Ishikawa (cell line): ENCODE measurements around the gene GGCX.

ENCODE experiments used
- CEBPB ChIP-seq: IDR thresholded peaks from 2 replicates; pipeline ENCODE4 v1.6.1; 2012
- CREB1 ChIP-seq: IDR thresholded peaks from 2 replicates; pipeline ENCODE4 v1.6.1; 2012; ENCODE audit warnings: low read depth
- EGR1 ChIP-seq: IDR thresholded peaks from 2 replicates; pipeline ENCODE4 v1.6.1; 2012
- EP300 ChIP-seq: IDR thresholded peaks from 2 replicates; pipeline ENCODE4 v1.6.1; 2012; ENCODE audit warnings: borderline replicate concordance
- FOXM1 ChIP-seq: IDR thresholded peaks from 2 replicates; pipeline ENCODE4 v1.6.1; 2012; ENCODE audit warnings: low read depth, borderline replicate concordance
- NFIC ChIP-seq: IDR thresholded peaks from 2 replicates; pipeline ENCODE4 v1.6.1; 2012
- RAD21 ChIP-seq: IDR thresholded peaks from 2 replicates; pipeline ENCODE4 v1.6.1; 2012; ENCODE audit warnings: low read depth
- TAF1 ChIP-seq: IDR thresholded peaks from 2 replicates; pipeline ENCODE4 v1.6.1; 2012; ENCODE audit warnings: low read depth, mild to moderate bottlenecking
- TCF12 ChIP-seq: IDR thresholded peaks from 2 replicates; pipeline ENCODE4 v1.6.1; 2012; ENCODE audit warnings: low read depth
- TEAD4 ChIP-seq: IDR thresholded peaks from 2 replicates; pipeline ENCODE4 v1.6.1; 2012
- YY1 ChIP-seq: IDR thresholded peaks from 2 replicates; pipeline ENCODE4 v1.6.1; 2012; ENCODE audit warnings: low read depth
- ZBTB7A ChIP-seq: IDR thresholded peaks from 2 replicates; pipeline ENCODE4 v1.6.1; 2012; ENCODE audit warnings: low read depth
- TF ChIP-seq, protein P1 (sequence below): IDR thresholded peaks from 2 replicates; pipeline ENCODE4 v1.6.1; 2012
- TF ChIP-seq, protein P2 (sequence below): IDR thresholded peaks from 2 replicates; pipeline ENCODE4 v1.6.1; 2012
- TF ChIP-seq, protein P3 (sequence below): IDR thresholded peaks from 2 replicates; pipeline ENCODE4 v1.6.1; 2012; ENCODE audit warnings: low read depth, mild to moderate bottlenecking

The GGCX gene

DNA sequence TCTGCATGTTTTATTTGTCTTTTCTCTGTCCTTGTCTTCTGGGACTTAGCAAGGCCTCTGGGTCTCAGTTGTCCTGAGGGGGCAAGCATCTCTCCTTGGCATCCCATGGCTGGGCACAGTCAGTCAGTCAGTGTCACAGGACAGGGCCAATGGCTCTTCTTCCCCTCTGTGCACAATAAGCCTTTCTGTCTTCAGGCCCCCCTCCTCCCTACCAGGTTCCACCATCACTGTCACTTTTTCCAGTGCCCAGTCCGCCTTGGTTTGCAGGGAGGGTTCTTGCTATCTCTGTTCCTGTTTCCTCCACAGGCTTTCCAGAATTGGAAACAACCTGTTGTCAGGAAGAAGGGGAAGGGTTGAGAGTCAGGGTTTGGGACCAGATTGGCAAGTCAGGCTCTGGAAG, 21.2 kb upstream of the GGCX start:
- TF ChIP-seq, protein P1, sequence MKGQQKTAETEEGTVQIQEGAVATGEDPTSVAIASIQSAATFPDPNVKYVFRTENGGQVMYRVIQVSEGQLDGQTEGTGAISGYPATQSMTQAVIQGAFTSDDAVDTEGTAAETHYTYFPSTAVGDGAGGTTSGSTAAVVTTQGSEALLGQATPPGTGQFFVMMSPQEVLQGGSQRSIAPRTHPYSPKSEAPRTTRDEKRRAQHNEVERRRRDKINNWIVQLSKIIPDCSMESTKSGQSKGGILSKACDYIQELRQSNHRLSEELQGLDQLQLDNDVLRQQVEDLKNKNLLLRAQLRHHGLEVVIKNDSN: no peak
- TF ChIP-seq CEBPB (no peak), ZBTB7A (no peak), YY1 (no peak), NFIC (no peak), FOXM1 (no peak), EP300 (no peak), TAF1 (no peak), TCF12 (no peak), CREB1 (no peak), EGR1 (no peak), TEAD4 (no peak), RAD21 (no peak)
- TF ChIP-seq, protein P2, sequence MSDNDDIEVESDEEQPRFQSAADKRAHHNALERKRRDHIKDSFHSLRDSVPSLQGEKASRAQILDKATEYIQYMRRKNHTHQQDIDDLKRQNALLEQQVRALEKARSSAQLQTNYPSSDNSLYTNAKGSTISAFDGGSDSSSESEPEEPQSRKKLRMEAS: no peak
- TF ChIP-seq, protein P3, sequence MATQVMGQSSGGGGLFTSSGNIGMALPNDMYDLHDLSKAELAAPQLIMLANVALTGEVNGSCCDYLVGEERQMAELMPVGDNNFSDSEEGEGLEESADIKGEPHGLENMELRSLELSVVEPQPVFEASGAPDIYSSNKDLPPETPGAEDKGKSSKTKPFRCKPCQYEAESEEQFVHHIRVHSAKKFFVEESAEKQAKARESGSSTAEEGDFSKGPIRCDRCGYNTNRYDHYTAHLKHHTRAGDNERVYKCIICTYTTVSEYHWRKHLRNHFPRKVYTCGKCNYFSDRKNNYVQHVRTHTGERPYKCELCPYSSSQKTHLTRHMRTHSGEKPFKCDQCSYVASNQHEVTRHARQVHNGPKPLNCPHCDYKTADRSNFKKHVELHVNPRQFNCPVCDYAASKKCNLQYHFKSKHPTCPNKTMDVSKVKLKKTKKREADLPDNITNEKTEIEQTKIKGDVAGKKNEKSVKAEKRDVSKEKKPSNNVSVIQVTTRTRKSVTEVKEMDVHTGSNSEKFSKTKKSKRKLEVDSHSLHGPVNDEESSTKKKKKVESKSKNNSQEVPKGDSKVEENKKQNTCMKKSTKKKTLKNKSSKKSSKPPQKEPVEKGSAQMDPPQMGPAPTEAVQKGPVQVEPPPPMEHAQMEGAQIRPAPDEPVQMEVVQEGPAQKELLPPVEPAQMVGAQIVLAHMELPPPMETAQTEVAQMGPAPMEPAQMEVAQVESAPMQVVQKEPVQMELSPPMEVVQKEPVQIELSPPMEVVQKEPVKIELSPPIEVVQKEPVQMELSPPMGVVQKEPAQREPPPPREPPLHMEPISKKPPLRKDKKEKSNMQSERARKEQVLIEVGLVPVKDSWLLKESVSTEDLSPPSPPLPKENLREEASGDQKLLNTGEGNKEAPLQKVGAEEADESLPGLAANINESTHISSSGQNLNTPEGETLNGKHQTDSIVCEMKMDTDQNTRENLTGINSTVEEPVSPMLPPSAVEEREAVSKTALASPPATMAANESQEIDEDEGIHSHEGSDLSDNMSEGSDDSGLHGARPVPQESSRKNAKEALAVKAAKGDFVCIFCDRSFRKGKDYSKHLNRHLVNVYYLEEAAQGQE: no peak

DNA sequence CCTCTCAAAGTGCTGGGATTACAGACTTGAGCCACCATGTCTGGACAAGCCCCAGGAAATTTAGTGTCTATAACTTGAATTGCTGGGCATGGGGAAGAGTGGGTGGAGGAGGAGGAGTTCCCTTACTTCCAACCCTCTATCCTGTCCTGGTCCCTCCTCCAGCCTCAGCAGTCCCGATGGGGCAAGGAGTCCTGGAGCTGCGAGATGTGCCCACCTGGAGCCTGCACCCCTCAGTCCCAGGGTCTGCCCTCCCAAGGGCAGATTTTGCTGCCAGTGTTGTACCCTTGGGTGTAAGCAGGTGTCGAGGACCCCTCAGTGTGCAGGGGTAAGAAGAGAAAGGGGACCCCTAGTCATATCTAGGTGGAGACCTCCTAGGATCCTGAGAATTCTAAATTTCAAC, 18.9 kb upstream of the GGCX start:
- TF ChIP-seq CREB1: no peak
- TF ChIP-seq, protein P1: no peak

DNA sequence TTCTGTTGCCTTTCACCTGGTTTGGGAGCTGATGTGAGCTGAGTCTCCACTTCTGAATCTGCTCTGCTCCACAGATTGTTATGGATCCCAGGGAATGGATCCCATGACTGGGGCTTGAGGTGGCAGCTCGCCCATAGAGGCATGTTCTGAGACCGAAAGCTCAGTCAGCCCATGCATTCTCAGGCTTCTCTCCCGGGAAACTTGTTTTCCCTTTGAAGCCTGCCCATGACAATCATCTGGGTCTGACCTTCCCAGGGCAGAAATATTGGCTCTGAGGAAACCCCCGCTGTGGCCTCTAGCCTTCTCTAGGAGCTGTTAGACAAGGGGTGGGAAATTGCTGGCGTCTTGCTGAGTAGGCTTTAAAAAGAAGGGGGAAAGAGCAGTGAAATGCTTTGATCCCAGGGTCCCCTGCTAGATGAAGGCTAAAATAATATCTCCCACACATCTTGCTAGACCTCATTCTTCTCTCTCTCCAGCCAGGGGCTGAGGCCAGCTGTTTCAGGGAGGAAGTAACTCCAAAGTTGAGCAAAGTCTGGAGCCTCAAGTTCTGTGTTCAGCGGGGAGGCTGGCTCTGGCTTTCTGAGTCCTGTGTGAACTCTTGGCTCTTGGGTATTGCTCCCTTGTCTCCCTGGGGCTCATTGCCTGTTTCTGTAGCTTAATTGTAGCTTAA, 18.1 kb upstream of the GGCX start:
- TF ChIP-seq TAF1 (no peak), TEAD4 (no peak), TCF12 (no peak), EGR1 (no peak), FOXM1 (no peak), CREB1 (no peak)
- TF ChIP-seq, protein P2: no peak

DNA sequence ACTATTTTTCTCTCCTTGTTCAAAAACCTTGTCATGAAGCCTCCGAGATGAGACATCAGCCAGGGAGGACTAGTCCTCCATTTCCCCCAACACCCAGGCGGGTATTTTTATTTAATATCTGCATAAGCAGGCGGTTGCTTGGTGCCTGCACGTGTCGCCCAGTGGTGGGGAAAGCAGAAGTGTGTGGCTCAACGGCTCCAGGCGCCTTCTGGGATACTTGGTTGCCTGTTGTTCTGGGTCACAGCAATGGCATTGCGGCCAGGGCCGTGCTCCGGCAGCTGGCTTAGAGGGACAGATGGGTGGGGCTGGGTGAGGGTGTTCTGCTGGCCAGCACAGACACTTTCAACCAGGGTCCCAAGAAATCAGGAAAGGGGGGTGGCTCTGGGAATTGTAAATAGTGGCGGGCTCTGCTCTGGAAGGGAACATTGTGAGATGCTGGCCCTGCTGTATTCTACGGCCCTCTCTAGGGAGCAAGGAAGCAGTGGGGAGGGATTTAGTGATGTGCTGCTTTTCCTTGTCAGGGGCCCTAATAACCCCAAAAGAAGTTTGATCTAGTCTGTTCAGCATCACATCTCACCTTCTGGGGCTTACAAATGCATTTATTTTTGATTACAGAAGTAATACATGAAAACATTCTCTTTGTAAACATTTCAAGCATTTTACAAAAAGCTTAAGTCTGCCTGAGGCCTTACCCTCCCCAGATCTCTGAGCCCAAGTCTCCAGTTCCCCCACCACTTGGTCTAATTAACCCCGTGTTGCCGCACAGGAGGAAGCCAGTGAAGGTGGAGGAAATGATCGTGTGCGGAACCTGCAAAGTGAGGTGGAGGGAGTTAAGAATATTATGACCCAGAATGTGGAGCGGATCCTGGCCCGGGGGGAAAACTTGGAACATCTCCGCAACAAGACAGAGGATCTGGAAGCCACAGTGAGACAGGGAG, 17.2 kb upstream of the GGCX start:
- TF ChIP-seq TCF12: no peak
- no peak for TF ChIP-seq ZBTB7A
- no peak for TF ChIP-seq NFIC
- no peak for TF ChIP-seq CREB1
- no peak for TF ChIP-seq EP300
- TF ChIP-seq TAF1: no peak
- TF ChIP-seq EGR1: no peak
- TF ChIP-seq, protein P2: no peak

DNA sequence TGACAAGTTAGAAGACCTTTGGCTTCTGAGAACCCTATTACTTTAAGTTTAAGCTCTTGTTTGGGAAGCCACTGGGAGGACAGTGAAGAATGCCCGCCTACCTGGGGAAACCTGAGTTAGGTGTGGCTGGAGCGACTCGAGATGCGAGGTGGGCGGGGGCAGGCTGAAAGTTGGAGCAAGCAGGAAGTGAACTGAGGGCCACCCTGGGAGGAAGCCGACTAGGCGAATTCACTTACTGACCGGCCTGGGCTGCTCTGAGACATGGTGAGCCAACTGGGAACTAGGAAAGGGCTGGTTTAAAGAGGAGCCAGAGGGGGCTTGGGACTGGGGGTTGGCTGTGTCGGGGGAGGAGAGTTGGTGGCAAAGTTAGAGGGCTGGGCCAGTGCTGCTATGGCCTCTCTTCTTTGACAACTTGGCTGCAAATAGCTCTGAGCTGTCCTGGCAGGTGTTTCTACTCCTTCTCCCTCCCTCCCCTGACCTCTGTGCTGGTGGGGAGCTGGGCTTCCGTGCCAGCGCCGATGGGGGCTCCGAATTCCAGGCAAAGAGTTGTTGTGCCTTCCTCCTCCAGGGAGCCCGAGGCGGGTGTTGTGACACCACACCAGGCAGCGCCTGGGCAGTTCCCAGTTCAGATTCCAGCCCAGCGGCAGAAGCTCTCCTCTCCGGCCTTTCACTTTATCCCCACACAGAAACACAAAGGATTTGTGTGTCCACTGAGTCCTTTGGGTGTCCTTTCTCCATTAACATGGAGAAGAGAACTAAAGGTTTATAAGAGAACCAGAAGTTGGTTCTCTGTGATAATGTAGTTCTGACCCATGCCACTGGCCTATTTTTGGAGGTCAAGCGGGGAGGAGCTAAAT, 16.3 kb upstream of the GGCX start, which contains the start of gene VAMP8:
Gene VAMP8 (plus strand): TSS at position 201 of the 857 bp plus-strand sequence. CDS start 61 bp downstream, at position 262.
- TF ChIP-seq, protein P3: no peak
- no peak for TF ChIP-seq FOXM1
- no peak for TF ChIP-seq EGR1
- no peak for TF ChIP-seq TAF1
- TF ChIP-seq ZBTB7A: no peak
- TF ChIP-seq TEAD4: no peak
- TF ChIP-seq TCF12: no peak
- TF ChIP-seq NFIC: no peak
- no peak for TF ChIP-seq YY1
- no peak for TF ChIP-seq RAD21
- TF ChIP-seq EP300: no peak; the same call in 1 of the 2 replicates
- no peak for TF ChIP-seq CEBPB
- TF ChIP-seq, protein P2: no peak
- TF ChIP-seq, protein P1: no peak
- TF ChIP-seq CREB1: no peak
